GM19238 (cell line): ENCODE results near the gene PTPRN2.
"Not testable (repeated sequence)": the region's sequence is repeated elsewhere in the genome, so short reads cannot be mapped to it uniquely, and the experiment has no call there.

Experiments used
- DNase-seq: peaks from one replicate; pipeline ENCODE4 v3.0.0; 2011; ENCODE audit warnings: low spot score; ENCODE audit not compliant: insufficient read length

The PTPRN2 gene

GRCh38 chr7:158388072-158388471, 199.6 kb downstream of the PTPRN2 start:
- no peak for DNase-seq

GRCh38 chr7:158387546-158387891, 200.1 kb downstream of the PTPRN2 start:
- no peak for DNase-seq

DNA sequence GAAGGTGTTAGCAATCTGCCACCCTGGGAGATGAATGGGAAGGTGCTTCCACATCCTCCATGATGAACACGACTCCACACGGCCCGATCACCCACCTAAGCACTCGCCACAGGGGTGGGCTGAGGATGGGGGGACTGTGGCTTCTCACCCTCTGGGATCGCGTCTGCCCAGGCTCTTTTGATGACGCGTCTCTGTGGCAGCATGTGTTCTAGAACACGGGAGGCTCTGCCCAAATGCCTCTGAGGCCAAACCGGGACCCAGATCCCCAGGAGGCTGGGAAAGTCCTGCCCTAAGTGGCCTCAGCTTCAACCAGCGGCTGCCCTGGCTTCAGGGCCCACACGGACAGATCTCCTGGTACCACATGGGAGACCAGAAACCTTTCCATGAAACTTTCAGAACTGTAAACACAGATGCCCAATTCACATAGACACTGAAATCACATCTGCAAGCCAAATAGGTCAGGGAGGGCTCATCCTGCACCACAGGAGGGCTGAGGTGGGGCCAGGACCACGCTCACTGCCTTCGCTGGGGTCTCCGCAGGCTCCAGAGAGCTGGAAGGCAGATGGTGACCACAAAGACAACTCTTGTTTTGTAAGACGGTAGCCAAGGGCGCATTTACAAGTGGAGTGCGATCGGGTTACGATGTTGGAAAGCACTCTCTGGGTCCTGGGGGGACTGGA, 200.6 kb downstream of the PTPRN2 start:
- DNase-seq, result no peak

DNA sequence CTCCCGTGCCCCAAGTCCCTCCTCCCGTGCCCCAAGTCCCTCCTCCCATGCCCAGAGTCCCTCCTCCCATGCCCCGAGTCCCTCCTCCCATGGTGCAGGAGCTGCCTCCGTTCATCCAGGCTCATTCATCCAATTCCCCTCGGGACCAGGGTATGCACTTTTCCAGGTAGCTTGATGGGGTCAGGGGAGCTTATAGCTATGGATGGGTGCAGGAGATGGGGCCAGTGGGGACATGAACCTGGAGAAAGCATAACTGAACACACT, 201.3 kb downstream of the PTPRN2 start:
- DNase-seq, result no peak

DNA sequence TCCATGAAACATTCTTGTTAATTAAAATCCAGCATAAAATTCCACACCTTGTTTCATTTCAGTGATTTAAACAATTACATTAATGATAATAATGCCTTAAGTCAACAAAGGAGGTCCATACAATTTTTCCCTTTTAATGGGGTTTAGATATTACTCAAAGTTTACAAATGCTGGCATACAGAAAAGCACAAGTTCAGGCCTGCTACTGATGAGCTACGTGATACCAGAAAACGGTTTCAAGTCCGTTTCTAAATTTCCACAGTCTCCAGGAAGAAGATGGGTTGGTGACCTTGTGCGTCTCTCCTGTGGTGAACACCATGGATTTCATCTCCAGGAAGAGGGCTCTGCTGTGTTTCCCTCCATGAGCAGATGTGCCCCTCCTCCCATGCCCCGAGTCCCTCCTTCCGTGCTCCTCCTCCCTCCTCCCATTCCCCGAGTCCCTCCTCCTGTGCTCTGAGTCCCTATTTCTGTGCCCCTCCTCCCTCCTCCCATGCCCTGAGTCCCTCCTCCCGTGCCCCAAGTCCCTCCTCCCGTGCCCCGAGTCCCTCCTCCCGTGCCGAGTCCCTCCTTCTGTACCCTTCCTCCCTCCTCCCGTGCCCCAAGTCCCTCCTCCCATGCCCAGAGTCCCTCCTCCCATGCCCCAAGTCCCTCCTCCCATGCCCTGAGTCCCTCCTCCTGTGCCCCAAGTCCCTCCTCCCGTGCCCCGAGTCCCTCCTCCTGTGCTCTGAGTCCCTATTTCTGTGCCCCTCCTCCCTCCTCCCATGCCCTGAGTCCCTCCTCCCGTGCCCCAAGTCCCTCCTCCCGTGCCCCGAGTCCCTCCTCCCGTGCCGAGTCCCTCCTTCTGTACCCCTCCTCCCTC, 201.9 kb downstream of the PTPRN2 start:
- not testable (repeated sequence) for DNase-seq

DNA sequence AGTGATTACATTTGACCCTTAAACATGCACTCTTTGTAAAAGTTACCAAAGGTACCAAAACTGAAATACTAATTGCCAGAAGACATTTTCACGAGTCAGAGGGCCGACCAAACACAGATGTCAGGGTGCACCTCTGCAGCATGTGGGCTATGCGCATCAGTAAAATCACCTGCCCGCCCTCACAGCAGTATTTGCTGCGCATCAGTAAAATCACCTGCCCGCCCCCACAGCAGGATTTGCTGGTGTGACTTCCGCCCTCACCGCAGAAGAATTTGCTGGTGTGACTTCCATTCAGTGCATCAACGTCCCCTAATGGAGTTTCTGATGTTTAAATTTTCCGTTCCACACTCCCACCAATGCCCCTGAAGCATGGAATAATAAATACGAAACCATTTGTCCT, 202.9 kb downstream of the PTPRN2 start:
- DNase-seq, result no peak

DNA sequence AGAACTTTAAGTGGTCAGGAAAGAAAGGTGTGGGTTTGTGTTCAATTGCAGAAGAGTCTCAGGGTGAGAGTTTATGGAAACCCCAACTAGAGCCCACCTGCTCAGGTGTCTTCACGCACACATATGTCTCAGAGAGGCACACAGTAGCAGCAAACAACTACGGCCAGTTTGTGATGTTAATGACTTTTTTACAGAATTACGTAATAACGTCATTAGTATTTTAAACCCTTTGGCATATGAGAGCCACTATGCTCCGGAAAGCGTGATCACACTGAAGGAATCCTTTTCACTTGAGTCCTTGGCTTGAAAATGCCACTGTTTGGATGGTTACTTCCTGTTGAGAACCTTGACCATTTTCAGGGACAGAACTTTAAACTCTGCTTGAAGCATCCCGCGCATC, 204.0 kb downstream of the PTPRN2 start:
- DNase-seq, result no peak

- DNase-seq, result no peak
These were observed 205.0 kb downstream of the PTPRN2 start for GRCh38 chr7:158382363-158383254.

- DNase-seq, result no peak
These were observed 205.7 kb downstream of the PTPRN2 start for GRCh38 chr7:158381956-158382355.

DNA sequence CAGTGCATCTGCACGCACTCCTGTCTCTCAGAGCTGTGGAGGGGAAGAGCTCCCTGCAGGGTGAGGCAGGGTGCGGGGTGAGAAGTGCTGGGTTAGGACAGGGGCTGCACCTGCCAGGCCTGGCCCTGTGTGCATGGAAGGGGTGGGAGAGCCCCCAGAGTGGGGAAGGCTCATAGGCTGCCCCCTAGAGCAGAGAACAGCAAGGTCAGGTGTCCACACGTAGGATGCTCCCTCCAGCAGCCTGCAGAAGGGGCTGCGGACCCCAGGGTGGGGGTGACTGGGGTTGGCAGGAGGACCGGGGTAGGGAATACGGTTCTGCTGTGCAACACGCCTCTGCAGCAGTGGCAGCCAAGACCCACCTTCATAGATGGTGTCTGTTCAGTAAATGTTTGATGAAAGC, 208.6 kb downstream of the PTPRN2 start:
- DNase-seq, result no peak

DNA sequence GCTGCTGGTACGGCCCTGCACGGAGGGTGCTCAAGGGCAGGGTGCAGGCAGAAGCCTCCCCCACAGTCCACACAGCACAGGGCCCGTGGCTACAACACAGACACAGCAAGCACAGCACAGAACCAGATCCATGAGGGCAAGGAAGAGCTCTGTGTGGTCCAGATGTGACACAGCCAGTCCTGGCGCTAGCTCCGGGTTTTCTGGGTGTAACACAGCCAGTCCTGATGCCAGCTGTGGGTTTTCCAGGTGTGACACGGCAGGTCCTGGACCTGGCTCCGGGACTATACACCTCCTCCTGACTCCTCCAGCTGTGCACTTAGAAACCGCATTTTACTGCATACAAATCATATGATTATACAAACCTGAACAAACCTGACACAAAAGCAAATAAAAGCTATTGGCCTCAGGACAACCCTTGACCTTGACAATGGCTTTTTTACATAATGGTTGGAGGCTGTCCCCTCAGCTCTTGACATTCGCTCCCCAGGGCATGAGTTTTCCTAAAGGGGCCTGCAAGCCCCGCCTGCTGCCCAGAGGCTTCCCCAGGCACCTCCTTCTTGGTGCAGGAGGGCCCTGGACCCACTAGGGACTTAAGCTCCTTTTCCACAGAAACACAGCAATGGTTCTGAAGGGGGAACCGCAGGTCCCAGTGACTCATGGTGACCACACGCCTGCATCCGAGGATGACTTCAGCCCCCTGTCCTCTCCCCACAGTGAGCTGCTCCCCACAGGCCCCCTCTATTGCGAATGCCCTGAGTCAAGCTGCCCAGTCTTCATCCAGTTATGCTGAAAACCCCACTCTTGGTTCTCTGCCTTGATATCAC, 209.6 kb downstream of the PTPRN2 start:
- no peak for DNase-seq

GRCh38 chr7:158376839-158377186, 210.8 kb downstream of the PTPRN2 start:
- not testable (repeated sequence) for DNase-seq

GRCh38 chr7:158376146-158376838, 211.3 kb downstream of the PTPRN2 start:
- DNase-seq, result not testable (repeated sequence)

- no peak for DNase-seq
These were observed 212.6 kb downstream of the PTPRN2 start for GRCh38 chr7:158375034-158375433.

DNA sequence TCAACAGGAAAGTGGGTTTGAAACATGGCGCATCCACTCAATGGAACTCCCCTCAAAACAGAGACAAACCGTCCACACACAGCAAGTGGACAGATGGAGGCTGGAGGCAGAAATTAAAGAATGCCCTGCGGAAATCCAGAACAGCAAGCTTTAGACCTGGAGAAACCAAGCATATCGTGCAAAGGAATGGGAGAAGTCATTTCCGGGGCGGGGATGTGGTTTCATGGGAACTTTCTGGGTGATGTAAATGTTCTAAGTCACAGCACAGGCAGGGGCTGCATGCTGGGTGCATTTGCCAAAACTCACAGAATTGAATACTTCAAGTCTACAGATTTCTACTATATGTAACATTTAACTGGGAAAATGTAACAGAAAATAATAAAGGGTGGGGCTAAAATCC, 213.0 kb downstream of the PTPRN2 start:
- DNase-seq, result no peak

GRCh38 chr7:158374146-158374545, 213.5 kb downstream of the PTPRN2 start:
- no peak for DNase-seq

DNA sequence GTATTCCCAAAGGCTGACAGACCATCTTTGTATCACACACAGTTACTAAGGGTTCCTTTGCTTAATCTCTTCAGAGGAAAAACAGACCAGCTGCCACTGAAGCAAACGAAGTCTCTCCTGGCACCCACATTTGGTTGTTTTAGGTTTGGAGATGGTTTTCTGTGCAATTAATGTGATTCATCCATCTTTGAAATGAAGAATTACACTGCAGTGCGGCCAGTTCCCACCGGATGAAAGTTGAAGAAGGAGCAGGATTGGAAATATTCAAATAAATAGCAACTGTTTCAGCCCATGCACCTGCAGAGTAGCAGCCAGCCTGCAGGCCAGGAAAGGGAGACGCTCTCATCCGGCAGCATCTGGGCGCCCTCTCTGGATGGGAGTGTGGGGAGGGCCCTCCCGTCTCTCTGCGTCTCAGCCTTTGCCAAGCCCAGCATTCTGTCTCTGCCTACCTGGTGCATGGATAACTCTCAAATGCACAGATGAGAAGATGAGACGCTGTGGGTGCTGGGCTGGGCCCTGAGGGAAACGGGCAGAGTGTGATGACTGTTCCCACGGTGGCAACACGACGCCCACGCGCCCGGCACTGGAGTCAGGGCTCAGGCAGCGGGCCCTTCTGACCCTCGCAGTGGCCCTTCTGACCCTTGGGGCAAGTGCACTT, 214.0 kb downstream of the PTPRN2 start:
- DNase-seq, result no peak

GRCh38 chr7:158372400-158373342, 215.0 kb downstream of the PTPRN2 start:
- no peak for DNase-seq

DNA sequence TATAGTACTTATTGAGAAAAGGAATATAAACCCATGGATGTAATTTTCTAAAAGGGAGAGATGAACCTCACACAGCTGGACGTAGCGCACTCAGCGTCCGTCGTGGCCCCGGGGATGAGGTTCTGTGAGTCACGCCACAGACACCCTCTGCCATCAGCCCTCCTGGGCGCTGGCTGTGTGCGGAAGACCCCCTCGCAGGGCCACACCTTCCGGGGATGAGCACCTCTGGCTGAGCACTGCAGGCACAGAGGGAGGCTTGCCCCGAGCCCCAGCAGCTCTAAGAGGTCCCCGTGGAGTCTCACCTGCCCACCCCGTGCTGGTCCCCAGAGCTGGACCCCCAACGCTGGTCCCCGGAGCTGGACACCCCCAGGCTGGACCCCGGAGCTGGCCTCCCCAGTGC, 215.8 kb downstream of the PTPRN2 start:
- no peak for DNase-seq
